Astrocyte of the hippocampus (primary cell): ENCODE data around the gene NCKAP5.
"Not testable (repeated sequence)": the region's sequence is repeated elsewhere in the genome, so short reads cannot be mapped to it uniquely, and the experiment has no call there.

ENCODE experiments used
- DNase-seq: peaks from one replicate; pipeline ENCODE4 v3.0.0; 2011; ENCODE audit warnings: low read depth, low spot score

The NCKAP5 gene

GRCh38 chr2:132725148-132725547 lies 843.1 kb downstream of the NCKAP5 start:
- no peak for DNase-seq

GRCh38 chr2:132721938-132722337 lies 846.3 kb downstream of the NCKAP5 start:
- no peak for DNase-seq

- DNase-seq: no peak
Measured at GRCh38 chr2:132720393-132720792, 847.9 kb downstream of the NCKAP5 start.

GRCh38 chr2:132719480-132719879 lies 848.8 kb downstream of the NCKAP5 start:
- no peak for DNase-seq

GRCh38 chr2:132716954-132717353 lies 851.3 kb downstream of the NCKAP5 start:
- no peak for DNase-seq

- no peak for DNase-seq
Measured at GRCh38 chr2:132715386-132716351, 852.6 kb downstream of the NCKAP5 start.

GRCh38 chr2:132703396-132703795 lies 864.9 kb downstream of the NCKAP5 start:
- no peak for DNase-seq

- peak; percentile 23 for DNase-seq
Measured at GRCh38 chr2:132701810-132702209, 866.5 kb downstream of the NCKAP5 start.

GRCh38 chr2:132699802-132700201 lies 868.5 kb downstream of the NCKAP5 start:
- DNase-seq: not testable (repeated sequence)

GRCh38 chr2:132698347-132698746 lies 869.9 kb downstream of the NCKAP5 start:
- DNase-seq: not testable (repeated sequence)

- no peak for DNase-seq
Measured at GRCh38 chr2:132697556-132698205, 870.6 kb downstream of the NCKAP5 start.

GRCh38 chr2:132692816-132693215 lies 875.4 kb downstream of the NCKAP5 start:
- DNase-seq: no peak

GRCh38 chr2:132691556-132691955 lies 876.7 kb downstream of the NCKAP5 start:
- no peak for DNase-seq

- DNase-seq: no peak
Measured at GRCh38 chr2:132690664-132691303, 877.5 kb downstream of the NCKAP5 start.

GRCh38 chr2:132681766-132682165 lies 886.5 kb downstream of the NCKAP5 start:
- no peak for DNase-seq

- DNase-seq: no peak
Measured at GRCh38 chr2:132680544-132680943, 887.7 kb downstream of the NCKAP5 start.

GRCh38 chr2:132678483-132678882 lies 889.8 kb downstream of the NCKAP5 start:
- DNase-seq: peak; percentile 49

- DNase-seq: no peak
Measured at GRCh38 chr2:132677661-132678060, 890.6 kb downstream of the NCKAP5 start.

GRCh38 chr2:132676999-132677398 lies 891.3 kb downstream of the NCKAP5 start:
- no peak for DNase-seq

- DNase-seq: peak; percentile 92
Measured at GRCh38 chr2:132671151-132671835, 897.0 kb downstream of the NCKAP5 start.

GRCh38 chr2:132670496-132671150 lies 897.6 kb downstream of the NCKAP5 start:
- peak; percentile 67 for DNase-seq
